Osteoblast (primary cell): ENCODE results near the gene MARVELD3. TPM values are rescaled to one million over a fixed set of nuclear protein-coding genes. Genes with fewer than 3 reads are reported as not detected.
"Not testable (repeated sequence)": the region's sequence is repeated elsewhere in the genome, so short reads cannot be mapped to it uniquely, and the experiment has no call there.

Source experiments
- DNase-seq: peaks from one replicate; pipeline ENCODE4 v3.0.0; 2011; ENCODE audit warnings: low spot score, mixed read lengths; ENCODE audit not compliant: insufficient read length; ENCODE audit errors: missing footprints
- H2AFZ ChIP-seq: 2 replicates; pipeline ENCODE4 v1.6.0; 2011; ENCODE audit warnings: mild to moderate bottlenecking, low read length
- H3K27ac ChIP-seq: 2 replicates; pipeline ENCODE4 v1.5.1; 2011; ENCODE audit warnings: mild to moderate bottlenecking, low read depth, low read length, moderate library complexity
- H3K27me3 ChIP-seq: 2 replicates; pipeline ENCODE4 v1.6.0; 2012; ENCODE audit warnings: mild to moderate bottlenecking, control low read depth, inconsistent platforms, low read length, moderate library complexity; ENCODE audit not compliant: insufficient read depth
- H3K36me3 ChIP-seq: 2 replicates; pipeline ENCODE4 v1.5.1; 2011; ENCODE audit warnings: mild to moderate bottlenecking, low read length, control low read depth, moderate library complexity; ENCODE audit not compliant: insufficient read depth
- H3K4me1 ChIP-seq: 2 replicates; pipeline ENCODE4 v1.5.1; 2011; ENCODE audit warnings: mild to moderate bottlenecking, low read length, control low read depth, moderate library complexity; ENCODE audit not compliant: insufficient read depth
- H3K4me2 ChIP-seq: 2 replicates; pipeline ENCODE4 v1.6.0; 2011; ENCODE audit warnings: mild to moderate bottlenecking, low read length; ENCODE audit not compliant: insufficient read depth
- H3K4me3 ChIP-seq: fragments of 200-600 bp; sonication (generic); 3 replicates; pipeline ENCODE4 v1.5.1; 2012; ENCODE audit warnings: mild to moderate bottlenecking, low read length, inconsistent platforms; ENCODE audit not compliant: insufficient read depth
- H3K79me2 ChIP-seq: 2 replicates; pipeline ENCODE4 v1.6.0; 2012; ENCODE audit warnings: mild to moderate bottlenecking, low read length, control low read depth, inconsistent platforms; ENCODE audit not compliant: insufficient read depth
- H3K9me3 ChIP-seq: 2 replicates; pipeline ENCODE4 v1.5.1; 2011; ENCODE audit warnings: low read depth, low read length, control low read depth
- H4K20me1 ChIP-seq: 2 replicates; pipeline ENCODE4 v1.6.0; 2012; ENCODE audit warnings: mild to moderate bottlenecking, low read length, control low read depth; ENCODE audit not compliant: insufficient read depth
- CTCF ChIP-seq: IDR thresholded peaks from 2 replicates; pipeline ENCODE4 v1.5.1; 2011; ENCODE audit warnings: mild to moderate bottlenecking, low read depth, low read length, moderate library complexity; ENCODE audit errors: extremely low read depth
- total RNA-seq: library from RNA; depleted of rRNA; stranded (reverse); fragments of >200 nt; gene quantifications from 2 replicates; pipeline ENCODE4 v1.2.3, GENCODE V29; 2012

MARVELD3 gene
- total RNA-seq, 1 donor = 0.36 TPM

- no peaks in the 10 kb centered on the region for H3K79me2 ChIP-seq
- no peak overlapping the region for H2AFZ ChIP-seq
- no peak overlapping the region for H3K4me3 ChIP-seq
- no peak for TF ChIP-seq CTCF
- no peaks in the 10 kb centered on the region for H3K9me3 ChIP-seq
- H3K36me3 ChIP-seq = no peaks in the 10 kb centered on the region
- no peaks in the 10 kb centered on the region for H3K27me3 ChIP-seq
- no peak overlapping the region for H3K4me2 ChIP-seq
- no peaks in the 10 kb centered on the region for H3K4me1 ChIP-seq
- no peak overlapping the region for H3K27ac ChIP-seq
- H4K20me1 ChIP-seq = no peaks in the 10 kb centered on the region
- no peak for DNase-seq
Observed at GRCh38 chr16:71600822-71601221, 25.2 kb upstream of the MARVELD3 start.

- Histone ChIP-seq H3K79me2 (no peaks in the 10 kb centered on the region), H3K27ac (no peak overlapping the region)
- no peak for TF ChIP-seq CTCF
Observed at GRCh38 chr16:71609066-71609465, 16.9 kb upstream of the MARVELD3 start.

GRCh38 chr16:71610447-71610846 lies 15.5 kb upstream of the MARVELD3 start:
- H3K4me3 ChIP-seq = no peak overlapping the region
- DNase-seq = no peak
- no peak overlapping the region for H3K27ac ChIP-seq
- H3K36me3 ChIP-seq = no peaks in the 10 kb centered on the region
- H4K20me1 ChIP-seq = no peaks in the 10 kb centered on the region
- no peaks in the 10 kb centered on the region for H3K9me3 ChIP-seq
- no peak overlapping the region for H3K4me2 ChIP-seq
- H3K27me3 ChIP-seq = peaks cover 5% of the 10 kb centered on the region
- no peaks in the 10 kb centered on the region for H3K4me1 ChIP-seq
- no peak for TF ChIP-seq CTCF
- no peak overlapping the region for H2AFZ ChIP-seq
- no peaks in the 10 kb centered on the region for H3K79me2 ChIP-seq

More at GRCh38 chr16:71609066-71609465, 16.9 kb upstream of the MARVELD3 start:
- Histone ChIP-seq H3K4me3 (no peak overlapping the region), H3K4me2 (no peak overlapping the region), H3K4me1 (no peaks in the 10 kb centered on the region), H4K20me1 (no peaks in the 10 kb centered on the region), H3K27me3 (peaks cover 5% of the 10 kb centered on the region), H3K9me3 (no peaks in the 10 kb centered on the region), H3K36me3 (no peaks in the 10 kb centered on the region), H2AFZ (no peak overlapping the region)
- DNase-seq = no peak

GRCh38 chr16:71610936-71611871 lies 14.8 kb upstream of the MARVELD3 start:
- H2AFZ ChIP-seq = peak overlapping the region; percentile 21
- H3K9me3 ChIP-seq = no peaks in the 10 kb centered on the region
- no peaks in the 10 kb centered on the region for H3K36me3 ChIP-seq
- peaks cover 5% of the 10 kb centered on the region for H3K27me3 ChIP-seq
- H3K4me3 ChIP-seq = no peak overlapping the region
- no peak overlapping the region for H3K27ac ChIP-seq
- no peaks in the 10 kb centered on the region for H4K20me1 ChIP-seq
- peak; percentile 95 for TF ChIP-seq CTCF
- DNase-seq = peak; percentile 93
- H3K4me1 ChIP-seq = no peaks in the 10 kb centered on the region
- peak overlapping the region; percentile 32 for H3K4me2 ChIP-seq
- H3K79me2 ChIP-seq = no peaks in the 10 kb centered on the region

- not testable (repeated sequence) for H3K4me1 ChIP-seq, H3K79me2 ChIP-seq, H3K4me3 ChIP-seq, H3K27ac ChIP-seq, H2AFZ ChIP-seq, H3K27me3 ChIP-seq, DNase-seq, H3K36me3 ChIP-seq, H4K20me1 ChIP-seq, H3K4me2 ChIP-seq, H3K9me3 ChIP-seq
Observed at GRCh38 chr16:71614956-71615355, 11.0 kb upstream of the MARVELD3 start.
